ENCODE data around the gene BLACAT1.
"Not testable (repeated sequence)": the region's sequence is repeated elsewhere in the genome, so short reads cannot be mapped to it uniquely, and the experiment has no call there.

BLACAT1 gene

DNA sequence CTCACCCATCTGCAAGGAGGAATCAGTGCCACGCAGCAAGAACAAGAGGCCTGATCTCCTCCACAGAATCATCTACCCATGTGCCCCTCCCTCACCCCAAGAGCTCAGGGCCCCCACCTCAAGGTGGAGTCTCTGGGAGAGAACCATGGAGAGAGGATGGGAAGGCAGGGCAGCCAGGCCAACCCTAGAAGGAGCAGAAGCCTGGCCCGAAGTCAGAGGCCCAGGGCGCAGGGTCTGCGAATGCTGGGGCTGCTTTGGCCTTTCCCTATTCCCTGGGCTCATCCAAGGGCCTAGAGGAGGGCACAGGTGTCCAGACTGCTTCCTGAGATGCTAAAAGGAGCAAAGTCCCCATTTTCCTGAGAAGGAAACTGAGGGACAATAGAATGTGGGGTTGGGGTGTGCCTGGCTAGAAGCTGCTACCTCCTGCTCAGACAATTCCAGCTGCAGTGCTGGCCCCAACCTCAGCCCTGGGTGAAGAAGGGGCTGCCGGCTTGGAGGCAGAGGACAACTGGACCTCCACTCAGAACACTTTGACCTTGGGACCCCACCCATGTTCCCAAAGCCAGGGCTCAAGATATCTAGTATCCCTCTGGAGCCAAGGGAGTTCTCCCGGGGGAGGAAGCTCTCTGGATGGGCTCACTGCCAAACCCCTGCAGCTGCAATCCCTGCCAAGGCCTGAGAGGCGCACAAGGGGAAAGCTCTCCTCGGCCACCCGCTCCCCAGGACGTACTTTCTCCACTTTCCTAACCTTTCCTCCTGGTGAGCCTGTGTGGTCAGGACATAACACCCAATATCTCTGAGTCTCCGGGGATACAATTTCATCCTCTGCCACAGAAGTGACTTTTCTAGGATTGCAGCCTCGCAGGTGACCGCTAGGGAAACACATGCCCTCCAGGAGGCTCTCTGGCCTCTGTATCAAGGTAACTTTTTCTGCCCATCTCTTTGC, 17.4 kb downstream of the BLACAT1 start:
- DNase-seq: peak; percentile 84

DNA sequence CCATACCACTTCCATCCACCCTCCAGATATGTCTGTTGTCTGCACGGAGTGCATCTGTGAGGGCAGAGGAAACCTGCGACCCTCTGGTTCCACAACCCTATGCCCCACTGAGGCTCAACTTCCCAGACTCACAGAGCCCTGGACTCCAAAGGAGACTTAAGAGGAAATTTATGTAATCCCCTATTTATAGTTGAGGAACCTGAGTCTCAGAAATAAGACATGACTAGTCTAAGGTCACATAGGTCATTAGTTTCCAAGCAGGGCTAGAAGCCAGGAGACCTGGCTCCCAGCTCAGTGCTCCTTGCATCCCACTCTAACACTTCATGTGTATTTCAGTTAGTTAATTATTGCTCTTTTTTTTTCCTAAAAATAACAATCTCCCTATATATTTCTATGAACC, 18.3 kb downstream of the BLACAT1 start:
- no peak for DNase-seq

- DNase-seq: no peak
These were observed 19.0 kb downstream of the BLACAT1 start for GRCh38 chr1:205436776-205437410.

GRCh38 chr1:205435578-205436573, 20.0 kb downstream of the BLACAT1 start:
- DNase-seq: peak; percentile 17

DNA sequence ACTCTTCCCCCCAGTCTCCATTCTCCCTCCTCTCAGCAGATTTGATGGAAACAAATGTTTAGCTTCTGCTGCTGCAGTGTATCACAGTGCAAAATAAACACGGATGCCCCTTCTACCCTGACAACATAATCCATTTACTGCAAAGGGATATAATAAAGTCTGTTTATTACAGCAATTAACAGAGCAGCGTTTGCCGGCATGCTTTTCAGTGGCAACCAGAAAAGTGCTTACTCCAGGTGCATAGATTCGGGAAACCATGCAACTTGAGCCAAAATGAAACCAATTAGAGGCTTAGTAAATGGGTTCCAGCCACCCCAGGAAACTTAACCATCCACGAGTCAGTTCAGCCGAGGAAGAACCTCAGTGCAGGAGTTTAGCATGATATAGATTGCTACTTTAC, 21.1 kb downstream of the BLACAT1 start:
- peak; percentile 92 for DNase-seq

GRCh38 chr1:205432692-205433091, 23.2 kb downstream of the BLACAT1 start:
- DNase-seq: not testable (repeated sequence)

DNA sequence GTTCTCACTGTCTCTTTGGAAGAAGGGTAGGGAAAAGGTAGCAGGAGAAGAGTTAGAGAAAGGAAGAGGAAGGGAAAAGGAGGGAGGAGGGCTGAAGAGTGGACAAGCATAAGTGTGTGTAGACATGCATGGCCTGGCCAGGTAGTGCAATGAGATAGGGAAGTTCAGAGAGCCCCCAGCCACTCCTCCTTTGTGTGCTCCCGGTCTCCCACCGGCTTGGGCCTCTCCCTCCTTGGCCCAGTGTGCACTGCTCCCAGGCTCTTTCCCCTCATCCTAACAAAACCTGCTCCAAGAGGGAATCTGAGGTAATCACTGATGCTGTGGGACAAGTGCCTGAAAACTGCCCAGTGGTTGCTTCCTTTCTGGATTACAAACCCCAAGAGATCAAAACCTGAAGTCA, 23.7 kb downstream of the BLACAT1 start:
- no peak for DNase-seq

DNA sequence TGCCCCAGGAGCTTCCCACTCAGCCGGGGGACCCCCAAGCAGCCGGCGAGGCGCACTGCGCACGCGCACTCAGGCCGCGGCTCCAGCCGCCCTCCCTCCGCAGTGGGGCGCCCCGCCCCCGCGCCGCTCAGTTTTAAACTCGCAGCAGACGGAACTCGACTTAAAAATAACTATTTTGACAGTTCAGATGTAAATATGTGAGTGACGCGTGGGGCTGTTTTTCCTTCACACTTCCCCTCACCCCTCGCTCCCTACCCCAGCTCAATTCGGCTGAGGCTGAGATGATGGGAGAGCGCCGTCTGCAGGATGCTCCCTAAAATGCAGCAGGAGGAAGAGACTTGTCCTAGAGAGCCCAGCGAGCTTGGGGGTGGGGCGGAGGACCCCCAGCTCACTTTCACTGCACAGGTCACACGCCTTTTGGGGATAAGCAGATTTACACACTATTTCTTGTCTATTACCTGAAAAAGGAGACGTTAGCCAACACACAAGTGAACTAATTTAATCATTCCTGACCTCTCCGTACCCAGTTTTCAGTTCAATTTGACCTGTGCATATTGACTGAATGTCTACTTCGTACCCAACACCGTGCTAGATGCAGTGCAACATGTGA, 25.0 kb downstream of the BLACAT1 start:
- DNase-seq: peak; percentile 23

DNA sequence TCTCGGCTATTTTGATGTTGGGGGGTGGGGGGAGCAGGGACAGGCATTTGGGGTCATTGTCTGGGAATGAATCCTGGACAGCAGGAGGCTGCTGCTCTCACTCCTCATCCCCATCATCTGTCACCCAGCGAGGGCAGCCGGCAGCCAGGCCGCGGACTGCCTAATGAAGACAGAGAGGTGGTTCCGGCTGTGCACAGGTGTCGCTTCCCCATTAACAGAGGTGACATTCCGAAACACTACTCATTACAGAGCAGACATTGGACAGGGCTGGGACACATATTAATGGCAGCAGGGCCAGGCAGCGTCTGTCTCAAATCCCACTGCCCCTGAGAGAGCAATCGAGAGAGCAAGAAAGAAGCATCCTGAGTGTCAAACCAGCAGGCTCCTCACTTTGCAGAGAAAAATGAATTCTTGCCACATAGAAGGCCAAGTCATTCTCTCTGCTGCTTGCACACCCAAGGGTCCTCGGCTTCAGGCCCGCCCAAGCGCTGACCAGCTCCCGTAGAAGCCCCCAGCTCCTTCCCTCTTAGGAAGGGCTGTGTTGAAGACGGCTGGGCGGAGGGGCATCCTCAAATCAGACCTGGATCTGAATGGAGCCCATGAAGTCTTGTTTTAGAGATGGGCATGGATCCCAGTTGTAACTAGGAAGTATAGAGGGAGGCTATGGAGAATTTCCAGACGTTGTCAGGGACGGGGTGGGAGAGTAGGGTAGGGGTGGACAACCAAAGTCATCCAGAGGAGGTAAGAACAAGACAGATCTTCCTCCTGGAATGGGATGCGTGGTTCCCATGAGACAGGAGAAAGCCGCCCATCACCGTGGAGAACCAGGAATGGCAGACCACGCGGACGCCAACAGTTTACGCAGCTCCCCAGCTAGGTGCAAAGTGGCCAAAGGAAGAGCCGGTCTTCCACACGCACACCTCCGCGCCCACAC, 25.8 kb downstream of the BLACAT1 start:
- no peak for DNase-seq

DNA sequence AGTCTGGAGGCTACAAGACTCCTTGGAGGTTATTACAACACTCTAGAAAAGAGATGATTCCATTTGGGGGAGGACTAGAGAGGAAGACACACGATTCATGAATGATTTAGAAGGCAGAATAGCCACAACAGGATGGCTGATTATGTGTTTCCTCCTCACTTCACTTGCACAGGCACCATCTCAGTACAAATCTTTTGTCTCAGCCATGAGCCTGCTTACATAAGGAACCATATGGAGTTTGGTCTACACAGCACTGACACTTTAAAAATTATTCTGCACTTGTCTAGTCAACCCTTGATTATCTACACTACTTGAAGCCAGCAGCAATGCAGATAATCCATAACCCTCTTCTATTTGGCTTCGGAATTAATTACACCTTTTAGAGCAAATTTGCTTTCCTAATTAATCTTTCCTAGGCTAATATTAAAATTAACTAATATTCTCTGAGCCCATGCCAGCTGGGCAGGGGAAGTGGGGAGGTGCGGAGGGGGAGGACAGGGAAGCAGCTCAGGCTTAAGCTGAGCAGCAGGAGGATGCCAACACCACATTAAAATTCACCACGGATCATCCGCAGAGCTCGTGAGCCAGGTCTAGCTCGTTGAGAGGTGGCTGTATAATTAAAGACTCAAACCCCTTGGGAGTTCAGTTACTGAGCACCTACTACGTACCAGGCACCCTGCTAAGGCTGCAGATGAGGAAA, 30.8 kb downstream of the BLACAT1 start:
- DNase-seq: peak; percentile 26

- no peak for DNase-seq
These were observed 31.9 kb downstream of the BLACAT1 start for GRCh38 chr1:205423814-205424399.

DNA sequence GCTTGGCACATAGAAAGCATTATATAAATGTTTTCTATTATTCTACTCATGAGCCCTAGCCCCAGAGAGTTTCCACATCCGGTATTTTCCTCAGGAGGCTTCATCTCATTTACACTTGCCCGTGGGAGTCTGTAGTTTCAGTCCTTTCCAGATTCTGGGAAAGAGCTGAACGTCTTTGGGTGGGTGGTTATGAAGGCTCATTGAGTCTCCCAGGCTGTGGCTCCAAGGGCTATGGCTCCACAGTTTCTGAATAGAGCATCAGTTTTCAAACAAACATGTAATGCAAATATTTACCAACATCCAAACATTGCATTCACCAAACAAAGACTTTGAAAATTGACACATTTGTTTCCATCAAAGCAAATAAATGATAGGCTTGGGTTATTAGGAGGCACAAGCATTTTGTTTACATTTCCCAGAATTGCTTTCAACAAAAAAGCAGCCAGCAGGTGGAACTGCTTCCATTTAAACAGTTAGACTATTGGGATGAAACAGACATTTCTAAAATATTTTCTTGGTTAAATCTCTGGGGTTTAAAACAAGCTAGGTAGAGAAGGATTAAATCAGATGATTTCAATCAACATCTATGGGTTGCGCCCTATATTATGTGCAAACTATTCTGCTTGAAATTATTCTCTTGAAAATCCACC, 32.7 kb downstream of the BLACAT1 start:
- DNase-seq: peak; percentile 66

DNA sequence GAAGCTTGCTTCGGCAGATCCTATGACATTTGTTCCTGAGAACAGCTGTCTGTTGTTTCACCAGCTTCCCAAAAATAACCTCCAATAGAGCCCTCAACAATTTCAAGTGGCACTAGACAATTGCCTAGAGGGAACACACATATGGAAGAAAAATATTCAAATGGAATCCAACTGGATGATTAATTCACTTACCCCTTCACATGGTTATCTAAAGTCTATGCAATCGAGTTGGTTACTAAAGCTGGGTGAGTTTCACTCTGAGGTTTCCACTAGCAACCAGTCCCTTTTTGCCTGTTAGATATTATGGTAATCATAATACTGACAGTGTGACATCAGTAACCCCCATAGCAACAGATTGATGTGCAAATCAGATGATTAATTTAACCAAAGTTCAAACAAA, 34.0 kb downstream of the BLACAT1 start, which contains the start of gene LEMD1:
Gene LEMD1, minus strand, starts transcription at position 259 of the 400 bp plus-strand sequence. CDS start 1,520 bp downstream, outside the sequence.
- DNase-seq: peak; percentile 81

DNA sequence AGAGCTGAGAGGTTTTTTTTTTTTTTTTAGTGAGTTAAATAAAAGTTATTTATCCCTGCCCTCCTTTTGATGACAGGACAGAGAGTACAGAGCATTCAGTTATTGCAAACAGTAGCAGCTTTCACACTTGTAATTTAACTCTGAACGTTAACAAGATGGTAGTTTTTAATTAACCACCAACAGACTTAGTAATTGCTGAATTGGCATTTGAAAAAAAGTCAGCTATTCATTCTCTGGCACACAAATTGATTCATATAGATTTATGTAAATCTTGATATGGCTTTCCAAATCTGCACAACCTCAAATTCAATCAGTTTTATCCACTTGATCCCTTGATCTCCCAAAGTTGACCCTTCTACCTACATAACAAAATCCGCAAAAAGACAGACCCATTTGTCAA, 34.9 kb downstream of the BLACAT1 start:
- DNase-seq: no peak

GRCh38 chr1:205417870-205418635, 37.8 kb downstream of the BLACAT1 start:
- no peak for DNase-seq

GRCh38 chr1:205416322-205416721, 39.5 kb downstream of the BLACAT1 start:
- DNase-seq: no peak

DNA sequence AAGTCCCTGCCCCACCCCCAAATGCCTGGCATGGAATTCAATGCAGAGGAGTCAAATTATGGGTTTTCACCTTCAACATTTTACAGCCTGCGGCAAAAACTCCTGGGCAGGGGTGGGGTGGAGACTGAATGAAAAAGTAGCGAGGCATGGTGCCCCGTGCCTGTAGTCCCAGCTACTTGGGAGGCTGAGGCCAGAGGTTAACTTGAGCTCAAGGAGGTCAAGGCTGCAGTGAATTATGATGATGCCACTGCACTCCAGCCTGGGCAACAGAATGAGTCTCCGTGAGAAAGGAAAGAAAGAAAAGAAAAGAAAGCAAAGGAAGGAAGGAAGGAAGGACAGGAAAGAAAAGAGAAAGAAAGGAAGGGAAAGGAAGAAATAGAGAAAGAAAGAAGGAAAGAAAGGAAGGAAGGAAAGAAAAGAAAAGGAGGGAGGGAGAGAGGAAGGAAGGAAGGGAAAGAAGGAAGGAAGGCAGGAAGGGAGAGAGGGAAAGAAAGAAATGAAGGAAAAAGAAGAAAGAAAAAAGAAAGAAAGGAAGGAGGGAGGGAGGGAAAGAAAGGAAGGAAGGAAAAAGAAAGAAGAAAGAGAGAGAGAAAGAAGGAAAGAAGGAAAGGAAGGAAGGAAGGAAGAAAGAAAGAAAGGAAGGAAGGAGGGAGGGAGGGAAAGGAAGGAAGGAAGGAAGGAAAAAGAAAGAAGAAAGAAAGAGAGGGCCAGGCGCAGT, 45.1 kb downstream of the BLACAT1 start:
- no peak for DNase-seq

- no peak for DNase-seq
These were observed 47.9 kb downstream of the BLACAT1 start for GRCh38 chr1:205407970-205408369.
